Brain microvascular endothelial cell (primary cell): Measurements from ENCODE around the gene ISY1.

Experiments
- DNase-seq: peaks from one replicate; pipeline ENCODE4 v3.0.0-alpha.2; 2020
- H3K27ac ChIP-seq: fragments of 250-450 bp; sonication (Bioruptor Pico); 2 replicates; pipeline ENCODE4 v1.5.1; 2020; ENCODE audit warnings: mild to moderate bottlenecking, moderate library complexity
- H3K27me3 ChIP-seq: fragments of 250-450 bp; sonication (Bioruptor Pico); replicated peaks from 2 replicates; pipeline ENCODE4 v1.5.1; 2020; ENCODE audit warnings: mild to moderate bottlenecking
- H3K36me3 ChIP-seq: fragments of 250-450 bp; sonication (Bioruptor Pico); replicated peaks from 2 replicates; pipeline ENCODE4 v1.5.1; 2020; ENCODE audit warnings: mild to moderate bottlenecking
- H3K4me3 ChIP-seq: 2 replicates; pipeline ENCODE4 v1.5.1; 2011; ENCODE audit warnings: low read depth, mild to moderate bottlenecking, control low read depth, low read length, moderate library complexity
- in situ Hi-C: cut with HindIII; loops from 2 replicates; pipeline ENCODE4 v1.10.0; 2017; ENCODE audit warnings: low sequenced_read_pairs, low pct_ligation_motif_present
- TF ChIP-seq, protein P1 (sequence below): IDR thresholded peaks from 2 replicates; pipeline ENCODE4 v1.5.1; 2011; ENCODE audit warnings: low read depth, mild to moderate bottlenecking, moderate library complexity, low read length, control low read depth, inconsistent platforms; ENCODE audit errors: missing control alignments

ISY1 gene

GRCh38 chr3:129184396-129184657 lies 23.5 kb upstream of the ISY1 start:
- DNase-seq = no peak
- TF ChIP-seq, protein P1, sequence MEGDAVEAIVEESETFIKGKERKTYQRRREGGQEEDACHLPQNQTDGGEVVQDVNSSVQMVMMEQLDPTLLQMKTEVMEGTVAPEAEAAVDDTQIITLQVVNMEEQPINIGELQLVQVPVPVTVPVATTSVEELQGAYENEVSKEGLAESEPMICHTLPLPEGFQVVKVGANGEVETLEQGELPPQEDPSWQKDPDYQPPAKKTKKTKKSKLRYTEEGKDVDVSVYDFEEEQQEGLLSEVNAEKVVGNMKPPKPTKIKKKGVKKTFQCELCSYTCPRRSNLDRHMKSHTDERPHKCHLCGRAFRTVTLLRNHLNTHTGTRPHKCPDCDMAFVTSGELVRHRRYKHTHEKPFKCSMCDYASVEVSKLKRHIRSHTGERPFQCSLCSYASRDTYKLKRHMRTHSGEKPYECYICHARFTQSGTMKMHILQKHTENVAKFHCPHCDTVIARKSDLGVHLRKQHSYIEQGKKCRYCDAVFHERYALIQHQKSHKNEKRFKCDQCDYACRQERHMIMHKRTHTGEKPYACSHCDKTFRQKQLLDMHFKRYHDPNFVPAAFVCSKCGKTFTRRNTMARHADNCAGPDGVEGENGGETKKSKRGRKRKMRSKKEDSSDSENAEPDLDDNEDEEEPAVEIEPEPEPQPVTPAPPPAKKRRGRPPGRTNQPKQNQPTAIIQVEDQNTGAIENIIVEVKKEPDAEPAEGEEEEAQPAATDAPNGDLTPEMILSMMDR = peak; percentile 4
- peak overlapping the region; percentile 80 for H3K4me3 ChIP-seq
- in situ Hi-C loops = no loop called here
- peak overlapping the region; percentile 94 for H3K27ac ChIP-seq
- no peaks in the 10 kb centered on the region for H3K27me3 ChIP-seq
- peaks cover 6% of the 10 kb centered on the region for H3K36me3 ChIP-seq

DNA sequence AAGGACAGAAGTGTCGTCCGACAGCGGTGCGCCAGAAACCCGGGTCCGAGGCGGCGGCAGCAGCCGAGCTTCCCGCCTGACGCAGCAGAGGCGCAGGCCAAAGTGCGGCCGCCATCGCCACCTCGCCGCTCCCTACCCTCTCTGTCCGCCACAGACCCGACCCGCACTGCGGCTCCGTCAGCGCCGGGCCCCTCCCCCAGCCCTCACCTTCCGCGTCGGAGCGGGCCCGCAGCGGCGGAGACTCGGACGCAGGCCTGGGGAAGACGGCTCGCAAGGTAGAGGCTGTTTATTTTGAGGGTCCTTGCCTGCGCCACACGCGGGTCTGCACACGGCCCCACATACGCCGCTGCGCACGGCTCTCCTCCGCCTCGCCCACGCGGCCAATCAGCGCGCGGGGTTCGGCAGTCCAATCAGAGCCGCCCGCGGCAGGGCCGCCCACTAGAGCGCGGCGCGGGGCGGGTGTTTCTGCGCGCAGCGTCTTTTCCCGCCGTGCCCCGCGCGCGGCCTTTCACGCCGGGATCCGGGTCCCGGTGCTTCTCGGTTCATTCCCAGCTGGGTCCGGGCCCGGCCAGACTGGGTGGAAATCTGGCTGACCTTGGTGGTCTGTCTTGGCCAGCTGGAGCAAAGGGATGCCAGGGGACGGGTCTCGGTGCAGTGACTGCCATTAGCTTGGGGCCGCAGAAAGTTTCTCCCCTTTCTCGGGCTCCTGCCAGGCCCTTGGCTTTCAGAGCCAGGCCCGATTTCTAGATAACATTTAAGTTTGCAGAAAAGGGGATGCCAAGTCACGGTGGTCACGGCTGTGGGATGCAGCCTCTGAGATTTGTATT lies 22.9 kb upstream of the ISY1 start, which contains the start of gene CNBP:
Gene CNBP (minus strand): TSS at position 328 of the 827 bp plus-strand sequence. CDS start 12,139 bp downstream, outside the sequence.
- peak within 1 kb of the TSS; percentile 99 for H3K4me3 ChIP-seq
- peak within 1 kb of the TSS; percentile 94 for H3K27ac ChIP-seq
- peak; percentile 82 for DNase-seq
- in situ Hi-C loops = no loop called here
- H3K36me3 ChIP-seq = peaks cover 11% of the 10 kb centered on the region
- H3K27me3 ChIP-seq = no peaks in the 10 kb centered on the region
- TF ChIP-seq, protein P1 = no peak

DNA sequence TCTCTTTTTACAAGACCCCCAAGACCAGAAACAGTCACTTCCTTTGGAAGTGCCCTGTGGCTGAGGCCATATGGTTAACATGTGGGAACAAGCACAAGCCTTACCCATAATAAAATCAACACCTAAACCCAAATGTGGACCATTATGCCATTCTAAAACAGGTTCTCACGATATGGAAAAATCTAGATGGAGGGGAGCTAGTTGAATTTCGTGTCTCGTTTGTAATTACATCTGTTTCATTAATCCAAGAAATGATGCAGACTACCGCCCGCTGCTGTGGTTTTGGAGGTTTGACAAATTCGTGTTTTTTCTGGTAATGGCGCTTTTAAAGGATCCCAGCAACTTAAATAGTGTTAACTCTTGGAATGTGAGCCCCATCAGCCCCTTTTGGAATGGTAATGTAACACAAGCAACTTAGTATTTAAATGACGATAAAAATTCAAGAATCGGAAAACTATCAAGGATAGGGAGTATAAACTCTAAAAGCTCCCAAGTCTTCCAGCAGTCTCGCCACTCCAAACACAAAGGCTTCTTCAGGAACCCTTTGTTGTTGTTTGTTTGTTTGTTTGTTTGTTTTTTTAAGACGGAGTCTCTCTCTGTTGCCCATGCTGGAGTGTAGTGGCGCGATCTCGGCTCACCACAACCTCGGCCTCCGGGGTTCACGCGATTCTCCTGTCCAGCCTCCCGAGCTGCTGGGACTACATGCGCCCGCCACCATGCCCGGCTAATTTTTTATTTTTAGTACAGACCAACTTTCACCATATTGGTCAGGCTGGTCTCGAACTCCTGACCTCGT lies 21.7 kb upstream of the ISY1 start:
- Histone ChIP-seq H3K27me3 (no peaks in the 10 kb centered on the region), H3K4me3 (peak overlapping the region; percentile 99), H3K36me3 (peaks cover 17% of the 10 kb centered on the region), H3K27ac (peak overlapping the region; percentile 94)
- DNase-seq = no peak
- TF ChIP-seq, protein P1 = no peak
- in situ Hi-C loops = no loop called here

GRCh38 chr3:129181819-129182218 lies 21.0 kb upstream of the ISY1 start:
- Histone ChIP-seq H3K36me3 (peaks cover 25% of the 10 kb centered on the region), H3K27ac (no peak overlapping the region), H3K4me3 (peak overlapping the region; percentile 99), H3K27me3 (no peaks in the 10 kb centered on the region)
- DNase-seq = no peak
- in situ Hi-C loops = no loop called here
- TF ChIP-seq, protein P1 = no peak

GRCh38 chr3:129180461-129180860 lies 19.6 kb upstream of the ISY1 start:
- Histone ChIP-seq H3K27ac (no peak overlapping the region), H3K4me3 (no peak overlapping the region), H3K36me3 (peaks cover 25% of the 10 kb centered on the region), H3K27me3 (no peaks in the 10 kb centered on the region)
- in situ Hi-C loops = no loop called here
- TF ChIP-seq, protein P1 = no peak
- no peak for DNase-seq
